K562 (cell line): ENCODE results near the gene VIM. TPM values are rescaled to one million over a fixed set of nuclear protein-coding genes. Genes with fewer than 3 reads are reported as not detected.
A peak's percentile ranks its signal among the peaks of the same experiment; 100 is the strongest.

Source experiments
- ATAC-seq: fragments of 200-7000 bp; cut with Tn5 transposase; 3 replicates; pipeline ENCODE4 v1.9.1; 2020; ENCODE audit warnings: moderate library complexity
- BruUV-seq: library from RNA; stranded (reverse); fragments of 400-500 nt; replicated peaks from 2 replicates; lab custom pipeline; 2021; lab: Mats Ljungman, UMichigan
- CTCF ChIA-PET: fragments of 300-600 bp; formaldehyde crosslinking; extraction: SDS; loops from one replicate; lab custom pipeline; 2021; ENCODE audit warnings: low intra/inter-chr PET ratio; lab: Yijun Ruan, JAX
- POLR2A ChIA-PET: fragments of 300-600, 350-650 bp; sonication (Branson Sonifier 250); formaldehyde crosslinking; extraction: SDS; loops from one replicate; lab custom pipeline; 2021; ENCODE audit warnings: antibody characterized with exemption, inconsistent platforms; lab: Yijun Ruan, JAX
- DNase-seq, 4 experiments: peaks; one replicate each; pipeline versions ENCODE4 v3.0.0 to v3.0.0-alpha.2; 2011 to 2018; ENCODE audit warnings: low spot score in 3 of 4, mixed read lengths in 3 of 4; ENCODE audit errors: extremely low read depth in 1 of 4
- FAIRE-seq: peaks from 2 replicates; lab custom pipeline; 2011; peaks lifted over from hg19 to GRCh38; lab: Jason Lieb, UNC
- H2AFZ ChIP-seq: 2 replicates; pipeline ENCODE4 v1.6.0; 2011; ENCODE audit warnings: low read depth, low read length, control low read depth, inconsistent platforms
- H3K27ac ChIP-seq: fragments of 200-600 bp; 3 replicates; pipeline ENCODE4 v1.8.0; 2011; ENCODE audit warnings: low read depth, mild to moderate bottlenecking, control low read depth, inconsistent platforms, low read length, moderate library complexity, mixed read lengths; ENCODE audit errors: extremely low read depth
- H3K27me3 ChIP-seq, 2 experiments: fragments of 300-600 bp in 1 of 2; 2 replicates in 1 of 2; 3 replicates in 1 of 2; pipeline versions ENCODE4 v1.6.0 to v1.8.0; 2011; ENCODE audit warnings: inconsistent platforms in 2 of 2, low read length in 2 of 2, mild to moderate bottlenecking in 1 of 2, mixed read lengths in 1 of 2, moderate library complexity in 1 of 2; ENCODE audit not compliant: control insufficient read depth in 2 of 2, insufficient read depth in 2 of 2
- H3K36me3 ChIP-seq: fragments of 300-600 bp; 3 replicates; pipeline ENCODE4 v1.8.0; 2011; ENCODE audit warnings: mild to moderate bottlenecking, low read length, inconsistent platforms; ENCODE audit not compliant: control insufficient read depth, insufficient read depth
- H3K4me1 ChIP-seq, 2 experiments: fragments of 200-600 bp in 1 of 2; replicated peaks in 1 of 2; 2 replicates in 1 of 2; 3 replicates in 1 of 2; pipeline versions ENCODE4 v1.5.1 to v1.8.0; 2011; ENCODE audit warnings: inconsistent platforms in 2 of 2, low read length in 2 of 2, mild to moderate bottlenecking in 1 of 2, mixed read lengths in 1 of 2, moderate library complexity in 1 of 2; ENCODE audit not compliant: control insufficient read depth in 2 of 2, insufficient read depth in 2 of 2
- H3K4me2 ChIP-seq: 2 replicates; pipeline ENCODE4 v1.6.1; 2011; ENCODE audit warnings: low read length, control low read depth, inconsistent platforms, mixed read lengths; ENCODE audit not compliant: insufficient read depth
- H3K4me3 ChIP-seq: fragments of 200-600 bp; sonication (generic), shearing (Covaris generic); 2 replicates; pipeline ENCODE4 v1.5.1; 2016; ENCODE audit warnings: control low read depth, inconsistent platforms
- H3K79me2 ChIP-seq: fragments of 200-600 bp; 3 replicates; pipeline ENCODE4 v1.8.0; 2011; ENCODE audit warnings: low read length, inconsistent platforms; ENCODE audit not compliant: control insufficient read depth, insufficient read depth
- H3K9ac ChIP-seq, 2 experiments: 2 replicates each; pipeline versions ENCODE4 v1.6.0 to v1.6.1; 2011; ENCODE audit warnings: low read depth in 2 of 2, low read length in 2 of 2, control low read depth in 1 of 2, inconsistent platforms in 1 of 2, mild to moderate bottlenecking in 1 of 2, mixed read lengths in 1 of 2; ENCODE audit not compliant: insufficient read depth in 1 of 2
- H3K9me1 ChIP-seq: one replicate; pipeline ENCODE4 v1.6.0; 2011; ENCODE audit warnings: inconsistent platforms, mild to moderate bottlenecking, low read length, moderate library complexity; ENCODE audit not compliant: control insufficient read depth, insufficient read depth
- H3K9me3 ChIP-seq: replicated peaks from 2 replicates; pipeline ENCODE4 v1.5.1; 2011; ENCODE audit warnings: low read depth, low read length, inconsistent platforms; ENCODE audit not compliant: control insufficient read depth, insufficient read depth
- H4K20me1 ChIP-seq: replicated peaks from 2 replicates; pipeline ENCODE4 v1.6.1; 2011; ENCODE audit warnings: low read length, inconsistent platforms, mixed read lengths; ENCODE audit not compliant: control insufficient read depth, insufficient read depth
- BRD9 ChIP-seq: fragments of 450-650 bp; IDR thresholded peaks from 2 replicates; pipeline ENCODE4 v1.6.1; 2018; ENCODE audit warnings: low read depth; ENCODE audit not compliant: partially characterized antibody
- CBX1 ChIP-seq: sonication (generic); IDR thresholded peaks from 2 replicates; pipeline ENCODE4 v1.6.1; 2016; ENCODE audit warnings: antibody characterized with exemption, low read depth, mild to moderate bottlenecking
- CCNT2 ChIP-seq: IDR thresholded peaks from 2 replicates; pipeline ENCODE4 v1.6.1; 2011; ENCODE audit warnings: borderline replicate concordance, low read depth, mild to moderate bottlenecking, moderate library complexity, mixed read lengths, low read length; ENCODE audit not compliant: insufficient read length; ENCODE audit errors: extremely low read depth
- CHD4 ChIP-seq: fragments of 200-600 bp; sonication (generic); IDR thresholded peaks from 3 replicates; pipeline ENCODE4 v1.6.1; 2012; ENCODE audit warnings: low read depth, mild to moderate bottlenecking, mixed read lengths, low read length, inconsistent platforms; ENCODE audit not compliant: insufficient read depth, insufficient replicate concordance, poor library complexity, severe bottlenecking
- ETV1 ChIP-seq: fragments of 450-650 bp; conservative IDR thresholded peaks from 2 replicates; pipeline ENCODE4 v1.6.1; 2016; ENCODE audit warnings: missing genetic modification characterization, control low read depth, low read depth, missing compliant biosample characterization
- MAX ChIP-seq: sonication (generic); formaldehyde crosslinking; IDR thresholded peaks from 2 replicates; pipeline ENCODE4 v1.9.0; 2022; ENCODE audit warnings: mild to moderate bottlenecking, missing genetic modification reagents
- POLR2B ChIP-seq: fragments of 450-650 bp; IDR thresholded peaks from 2 replicates; pipeline ENCODE4 v1.6.1; 2018; ENCODE audit warnings: low read depth; ENCODE audit not compliant: partially characterized antibody
- SFPQ ChIP-seq: fragments of 200-400 bp; formaldehyde crosslinking; IDR thresholded peaks from 2 replicates; pipeline ENCODE4 v1.6.1; 2017; ENCODE audit warnings: mild to moderate bottlenecking, low read depth, low read length, moderate library complexity
- SIX5 ChIP-seq, 2 experiments: IDR thresholded peaks; 2 replicates each; pipeline ENCODE4 v1.6.1; 2011; ENCODE audit warnings: low read length in 2 of 2, borderline replicate concordance in 1 of 2, low read depth in 1 of 2, mild to moderate bottlenecking in 1 of 2, moderate library complexity in 1 of 2; ENCODE audit not compliant: insufficient read depth in 1 of 2
- SRSF7 ChIP-seq: fragments of 200-400 bp; formaldehyde crosslinking; optimal IDR thresholded peaks from 2 replicates; pipeline ENCODE3; 2017; ENCODE audit warnings: mild to moderate bottlenecking, low read depth, low read length
- ZFPM2 ChIP-seq: fragments of 250-450 bp; sonication (Bioruptor Pico); IDR thresholded peaks from 2 replicates; pipeline ENCODE4 v1.5.1; 2022; ENCODE audit warnings: mild to moderate bottlenecking
- ZNF134 ChIP-seq: fragments of 250-450 bp; sonication (Bioruptor Pico); conservative IDR thresholded peaks from 2 replicates; pipeline ENCODE4 v1.4.0; 2020
- ZNF212 ChIP-seq: fragments of 450-650 bp; formaldehyde crosslinking; IDR thresholded peaks from 2 replicates; pipeline ENCODE4 v1.4.0; 2020; ENCODE audit warnings: mild to moderate bottlenecking
- ZNF324 ChIP-seq: fragments of 250-450 bp; sonication (Bioruptor Pico); IDR thresholded peaks from 2 replicates; pipeline ENCODE4 v1.4.0; 2020; ENCODE audit warnings: mild to moderate bottlenecking
- ZNF384 ChIP-seq: IDR thresholded peaks from 2 replicates; pipeline ENCODE4 v1.6.1; 2012; ENCODE audit warnings: low read depth, low read length, improper control_type of control experiment
- ZNF444 ChIP-seq: fragments of 250-450 bp; sonication (Bioruptor Pico); IDR thresholded peaks from 2 replicates; pipeline ENCODE4 v1.4.0; 2020; ENCODE audit warnings: mild to moderate bottlenecking, moderate library complexity
- ZNF644 ChIP-seq: fragments of 200-800 bp; sonication (Bioruptor generic); IDR thresholded peaks from 2 replicates; pipeline ENCODE4 v1.6.1; 2016; ENCODE audit warnings: low read depth, missing genetic modification characterization, missing compliant biosample characterization
- ZNF77 ChIP-seq: fragments of 250-450 bp; sonication (Bioruptor Pico); IDR thresholded peaks from 2 replicates; pipeline ENCODE4 v1.5.0; 2020
- WGBS: fragments of 100-300 bp; shearing (Covaris generic); methylation state at CpG from one replicate; pipeline ENCODE4 v1.1.6; 2016; ENCODE audit warnings: low coverage, mixed read lengths; ENCODE audit not compliant: insufficient coverage; ENCODE audit errors: missing lambda C conversion rate; 5-methylcytosine and 5-hydroxymethylcytosine counted together
- in situ Hi-C: fragments of 300-500 bp; cut with MboI; formaldehyde crosslinking; loops from 4 replicates; pipeline ENCODE4 v1.15.0; 2018; ENCODE audit warnings: inconsistent platforms, mixed read lengths
- intact Hi-C: fragments of 100-400 bp; cut with micrococcal nuclease; formaldehyde crosslinking; loops from 2 replicates; pipeline ENCODE4 v1.14.2; 2022
- polyA plus RNA-seq, 8 experiments: library from polyadenylated mRNA; depleted of rRNA in 4 of 8; stranded (reverse) in 5 of 8; unstranded in 3 of 8; fragments of >200 nt; fragmentation: Nextera tagmentation in 2 of 8; fragmentation: Illumina TruSeq in 1 of 8; extraction: Ambion mirVana in 2 of 8; extraction: Trizol in 1 of 8; gene quantifications; 2 replicates each; pipeline versions ENCODE4 v1.2.1 to v1.2.3, GENCODE V29; 2011 to 2014; ENCODE audit warnings: inconsistent platforms in 1 of 8, missing spikeins in 1 of 8
- total RNA-seq, 7 experiments: library from RNA; depleted of rRNA in 6 of 7; stranded (reverse); fragments of >200 nt in 6 of 7; fragmentation: Illumina TruSeq in 2 of 7; extraction: Trizol in 2 of 7; gene quantifications; 2 replicates each; pipeline versions ENCODE4 v1.2.1 to v1.2.3, GENCODE V29; 2011 to 2021; ENCODE audit warnings: low replicate concordance in 1 of 7

Gene VIM
- total and polyA plus RNA-seq, 9 of the 15 experiments (the other 6 are each of a cell fraction or from before 2014, with no cell fraction given) = 86.0 to 621 (median 383) TPM

GRCh38 chr10:17226891-17227303 is 1.1 kb upstream of the VIM start:
- BruUV-seq = no TSS peak
- ChIA-PET POLR2A (interaction anchor here (0.5 to 1.7 kb wide), 4 partner anchors 8 to 292 kb away, joined by 3 to 5 read pairs (median 4); no protein-coding TSS in a partner anchor), CTCF (no interaction called here)
- no peaks in the 10 kb centered on the region for H3K27me3 ChIP-seq
- intact Hi-C loops = no loop called here
- H3K4me1 ChIP-seq = peaks cover 21 to 36% of the 10 kb centered on the region in 2 experiments; a peak in 4 of 5 replicates
- peaks cover 38% of the 10 kb centered on the region for H3K79me2 ChIP-seq
- H3K36me3 ChIP-seq = peaks cover 14% of the 10 kb centered on the region; the same call in 2 of the 3 replicates
- DNase-seq (no peak), ATAC-seq (no peak), FAIRE-seq (no peak)
- in situ Hi-C loops = no loop called here
- no peak overlapping the region for H2AFZ ChIP-seq
- no peak overlapping the region for H3K27ac ChIP-seq
- H3K9ac ChIP-seq = peak overlapping the region; percentile 39 to 56; a peak in 2 of 4 replicates
- H3K4me2 ChIP-seq = 0 out of 2 replicates have a peak overlapping the region, but pooled peaks have one; percentile 1
- H4K20me1 ChIP-seq = no peaks in the 10 kb centered on the region
- H3K9me1 ChIP-seq = no peaks in the 10 kb centered on the region
- H3K9me3 ChIP-seq = no peaks in the 10 kb centered on the region
- no peak overlapping the region for H3K4me3 ChIP-seq
- WGBS = 69% methylated on average over 7 of the region's 8 CpGs
- TF ChIP-seq ZNF324 (CRISPR knock-in tag) (no peak), CCNT2 (no peak), SRSF7 (no peak), MAX (no peak), ZNF77 (CRISPR knock-in tag) (no peak), CHD4 (no peak), BRD9 (no peak), SFPQ (no peak), CBX1 (no peak), ZNF644 (tag) (no peak), ZNF134 (CRISPR knock-in tag) (no peak), ZNF444 (no peak), ZNF212 (CRISPR knock-in tag) (no peak), ZNF384 (no peak), ZFPM2 (no peak), POLR2B (no peak), SIX5 (IDR thresholded peaks at IDR 0.05; ENCODE audit: borderline replicate concordance in 1 of 2, insufficient read depth in 1 of 2, low read depth in 1 of 2, low read length in 2 of 2) (no peak), ETV1 (tag) (no peak)
